ENCODE data around the gene GNB3. TPM values are rescaled to one million over a fixed set of nuclear protein-coding genes. Genes with fewer than 3 reads are reported as not detected.
A peak's percentile ranks its signal among the peaks of the same experiment; 100 is the strongest.

The GNB3 gene
- total RNA-seq, 1 donor from 2014 or later: 5.8 TPM

DNA sequence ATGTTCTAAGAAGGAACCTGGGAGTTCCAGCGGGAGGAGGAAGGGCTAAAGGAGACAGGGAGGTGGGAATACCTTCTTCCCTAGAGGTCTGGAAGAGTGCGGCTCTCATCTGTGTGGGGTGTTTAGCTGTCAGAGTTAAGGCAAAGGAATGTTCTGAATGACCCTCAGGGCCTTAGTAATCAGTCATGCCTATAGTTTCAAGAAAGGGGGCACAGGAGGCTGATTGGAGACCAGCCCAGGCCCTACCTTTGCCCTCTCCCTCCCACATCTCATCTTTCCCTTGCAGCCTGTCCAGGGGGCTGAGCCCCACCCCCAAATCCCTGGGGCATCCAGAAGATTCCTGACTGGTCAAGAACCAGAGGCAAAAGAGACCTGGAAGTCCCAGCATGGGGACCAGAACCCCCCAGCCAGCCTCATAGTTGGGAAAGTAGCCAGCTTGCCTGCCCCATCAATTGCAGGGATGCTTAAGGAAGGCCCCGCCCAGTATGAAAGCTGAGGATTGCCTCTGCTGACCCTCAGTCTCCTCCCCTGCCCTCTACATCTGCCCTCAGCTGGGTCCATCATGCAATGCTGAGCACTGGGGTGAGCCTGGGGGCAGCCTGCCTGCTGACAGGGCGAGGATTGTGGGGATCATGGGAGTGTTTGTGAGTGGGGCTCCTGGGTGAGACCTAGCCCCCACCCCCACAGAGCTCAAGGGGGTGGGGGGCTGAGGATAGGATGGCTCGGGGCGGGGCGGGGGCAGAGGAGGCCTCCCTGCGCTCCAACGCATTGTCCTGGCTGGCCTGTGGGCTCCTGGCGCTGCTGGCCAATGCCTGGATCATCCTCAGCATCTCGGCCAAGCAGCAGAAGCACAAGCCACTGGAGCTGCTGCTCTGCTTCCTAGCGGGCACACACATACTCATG, 17.3 kb upstream of the GNB3 start:
- no peak for DNase-seq

GRCh38 chr12:6824085-6824775, 16.5 kb upstream of the GNB3 start:
- DNase-seq: no peak

- no peak for DNase-seq
These were observed 15.8 kb upstream of the GNB3 start for GRCh38 chr12:6824901-6825381.

DNA sequence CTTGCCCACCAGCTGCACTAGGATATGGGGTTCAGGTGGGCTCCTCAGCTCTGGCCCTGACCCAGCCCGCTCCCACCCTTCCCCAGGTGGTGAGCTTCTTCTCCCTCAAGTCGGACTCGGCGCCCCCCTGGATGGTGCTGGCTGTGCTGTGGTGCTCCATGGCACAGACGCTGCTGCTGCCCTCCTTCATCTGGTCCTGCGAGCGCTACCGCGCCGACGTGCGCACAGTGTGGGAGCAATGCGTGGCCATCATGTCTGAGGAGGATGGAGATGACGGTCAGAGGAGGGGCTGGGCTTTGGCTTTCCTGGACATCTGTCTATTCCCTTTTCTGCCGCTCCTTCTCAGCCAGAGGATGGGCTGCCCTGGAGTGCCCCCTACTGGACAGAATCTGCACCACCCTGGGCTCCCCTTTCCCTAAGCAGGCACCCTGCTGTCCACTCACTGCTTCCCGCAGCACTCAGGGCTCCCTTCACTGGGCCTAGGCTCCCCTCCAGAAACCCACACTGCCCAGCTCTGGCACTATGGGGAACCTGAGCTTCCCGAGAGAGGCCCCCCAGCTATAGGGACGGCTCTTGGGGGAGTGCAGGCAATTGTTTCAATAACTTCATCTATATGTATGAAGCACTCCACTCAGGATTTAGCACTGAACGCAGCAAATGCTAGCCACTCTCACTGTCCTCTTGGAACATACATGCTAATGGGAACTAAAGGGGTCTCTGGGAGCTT, 15.2 kb upstream of the GNB3 start:
- peak; percentile 95 for DNase-seq

GRCh38 chr12:6826125-6826733, 14.5 kb upstream of the GNB3 start:
- no peak for DNase-seq

DNA sequence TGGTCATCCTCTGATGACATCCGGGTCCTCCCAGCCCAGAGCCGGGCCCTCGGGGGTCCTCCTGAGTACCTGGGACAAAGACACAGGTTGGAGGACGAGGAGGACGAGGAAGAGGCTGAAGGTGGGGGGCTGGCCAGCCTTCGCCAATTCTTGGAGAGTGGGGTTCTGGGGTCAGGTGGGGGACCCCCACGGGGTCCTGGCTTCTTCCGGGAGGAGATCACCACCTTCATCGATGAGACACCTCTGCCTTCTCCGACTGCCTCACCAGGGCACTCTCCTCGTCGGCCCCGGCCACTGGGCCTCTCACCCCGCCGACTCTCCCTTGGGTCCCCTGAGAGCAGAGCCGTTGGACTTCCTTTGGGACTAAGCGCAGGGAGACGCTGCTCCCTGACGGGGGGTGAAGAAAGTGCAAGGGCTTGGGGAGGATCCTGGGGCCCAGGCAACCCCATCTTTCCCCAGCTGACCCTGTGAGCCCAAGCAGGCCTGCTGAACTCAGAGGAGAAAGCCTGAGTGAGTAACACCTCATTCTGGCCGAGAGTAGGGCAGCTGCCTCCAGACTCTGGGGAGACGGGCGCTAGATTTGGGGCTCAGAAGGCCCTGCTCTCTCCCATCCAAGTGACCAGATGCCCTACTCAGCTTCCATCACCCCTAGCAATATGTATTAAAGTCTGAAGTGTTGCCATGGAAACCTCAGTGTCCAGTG, 13.8 kb upstream of the GNB3 start:
- DNase-seq: no peak

- DNase-seq: peak; percentile 91
These were observed 13.3 kb upstream of the GNB3 start for GRCh38 chr12:6827437-6827911.

DNA sequence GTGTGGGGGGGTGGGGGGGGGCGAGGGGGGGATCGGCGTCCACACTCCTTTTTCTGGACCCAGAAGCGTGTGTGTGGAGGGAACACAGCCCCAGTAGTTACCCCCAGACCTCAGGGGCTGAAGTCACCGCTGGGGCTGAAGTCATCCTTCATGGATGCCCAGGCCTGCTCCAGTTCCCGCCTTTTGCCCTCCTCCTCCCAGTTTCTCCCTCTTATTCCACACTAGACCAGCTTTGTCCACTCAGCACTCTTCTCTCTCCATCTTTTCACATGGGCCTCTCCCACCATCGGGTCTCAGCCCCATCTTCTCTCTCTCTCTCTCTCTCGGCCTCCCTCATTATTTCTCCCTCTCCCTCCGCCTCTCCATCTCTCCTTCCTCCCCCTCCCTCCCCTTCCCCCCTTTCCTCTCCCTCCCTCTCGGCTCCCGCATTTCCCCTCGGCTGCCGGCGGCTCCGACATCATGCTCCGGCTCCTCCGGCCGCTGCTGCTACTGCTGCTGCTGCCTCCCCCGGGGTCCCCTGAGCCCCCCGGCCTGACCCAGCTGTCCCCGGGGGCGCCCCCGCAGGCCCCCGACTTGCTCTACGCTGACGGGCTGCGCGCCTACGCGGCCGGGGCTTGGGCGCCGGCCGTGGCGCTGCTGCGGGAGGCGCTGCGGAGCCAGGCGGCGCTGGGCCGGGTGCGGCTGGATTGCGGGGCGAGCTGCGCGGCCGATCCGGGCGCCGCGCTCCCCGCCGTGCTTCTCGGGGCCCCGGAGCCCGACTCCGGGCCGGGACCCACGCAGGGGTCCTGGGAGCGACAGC, 12.5 kb upstream of the GNB3 start, which contains the start of gene P3H3:
Gene P3H3 (plus strand): TSS at position 426 of the 799 bp plus-strand sequence. CDS start 34 bp downstream, at position 460.
- DNase-seq: peak; percentile 72

DNA sequence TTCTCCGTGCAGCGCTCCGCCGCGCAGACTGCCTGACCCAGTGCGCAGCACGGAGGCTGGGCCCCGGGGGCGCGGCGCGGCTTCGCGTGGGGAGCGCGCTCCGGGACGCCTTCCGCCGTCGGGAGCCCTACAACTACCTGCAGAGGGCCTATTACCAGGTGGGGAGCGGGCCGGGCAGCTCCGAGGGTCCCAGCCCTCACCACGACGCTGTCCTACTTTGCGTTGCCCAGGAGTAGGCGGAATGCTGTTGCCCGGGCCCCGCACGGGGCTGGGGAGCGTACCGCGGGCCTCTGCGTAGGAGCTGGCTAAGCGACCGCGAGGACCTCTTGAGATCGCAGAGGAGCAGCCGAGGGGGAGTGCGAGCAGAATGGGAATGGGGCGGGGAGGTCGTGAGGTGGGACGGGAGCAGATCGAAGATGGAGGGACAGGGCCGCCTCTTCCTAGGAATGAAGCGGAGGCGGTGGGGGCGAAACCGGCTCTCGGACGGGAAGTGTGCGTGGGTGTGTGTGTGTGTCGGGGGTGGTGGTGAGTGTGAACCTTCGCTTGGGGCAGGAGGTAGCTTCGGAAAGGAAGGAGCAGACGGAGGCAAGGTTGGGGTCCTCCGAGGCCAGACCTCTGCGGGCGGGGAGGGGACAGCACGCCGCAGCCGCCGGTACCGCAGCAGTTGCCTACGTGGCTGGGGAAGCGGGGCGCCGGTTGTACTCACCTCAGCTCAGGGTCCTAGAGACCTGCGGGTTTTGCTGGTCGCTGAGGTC, 11.8 kb upstream of the GNB3 start:
- DNase-seq: peak; percentile 77

DNA sequence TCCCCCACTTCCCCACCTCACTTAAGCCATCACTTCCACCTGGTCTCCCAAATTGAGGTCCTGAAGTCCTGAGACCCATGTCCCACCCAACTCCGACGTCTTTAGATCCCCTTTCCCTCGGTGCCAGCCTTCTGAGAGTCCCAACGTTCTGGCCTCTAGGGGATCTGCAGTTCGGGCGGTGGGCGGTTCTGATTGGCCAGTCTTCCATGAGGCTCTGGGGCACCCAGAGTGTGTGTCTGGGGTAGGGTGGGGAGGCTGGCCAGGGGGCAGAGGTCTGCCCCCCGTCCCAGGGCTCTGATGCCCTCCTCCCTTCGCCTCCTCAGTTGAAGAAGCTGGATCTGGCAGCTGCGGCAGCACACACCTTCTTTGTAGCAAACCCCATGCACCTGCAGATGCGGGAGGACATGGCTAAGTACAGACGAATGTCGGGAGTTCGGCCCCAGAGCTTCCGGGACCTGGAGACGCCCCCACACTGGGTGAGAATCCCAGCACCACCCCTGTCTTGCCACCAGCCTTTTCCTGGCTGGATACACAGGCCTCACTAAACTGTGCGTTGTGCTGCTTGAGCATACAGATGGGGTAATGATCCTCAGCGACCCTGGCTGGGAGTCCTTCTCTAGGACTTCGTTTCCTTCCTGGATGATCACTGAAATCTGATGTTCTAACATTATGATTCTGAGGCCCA, 11.0 kb upstream of the GNB3 start:
- no peak for DNase-seq

DNA sequence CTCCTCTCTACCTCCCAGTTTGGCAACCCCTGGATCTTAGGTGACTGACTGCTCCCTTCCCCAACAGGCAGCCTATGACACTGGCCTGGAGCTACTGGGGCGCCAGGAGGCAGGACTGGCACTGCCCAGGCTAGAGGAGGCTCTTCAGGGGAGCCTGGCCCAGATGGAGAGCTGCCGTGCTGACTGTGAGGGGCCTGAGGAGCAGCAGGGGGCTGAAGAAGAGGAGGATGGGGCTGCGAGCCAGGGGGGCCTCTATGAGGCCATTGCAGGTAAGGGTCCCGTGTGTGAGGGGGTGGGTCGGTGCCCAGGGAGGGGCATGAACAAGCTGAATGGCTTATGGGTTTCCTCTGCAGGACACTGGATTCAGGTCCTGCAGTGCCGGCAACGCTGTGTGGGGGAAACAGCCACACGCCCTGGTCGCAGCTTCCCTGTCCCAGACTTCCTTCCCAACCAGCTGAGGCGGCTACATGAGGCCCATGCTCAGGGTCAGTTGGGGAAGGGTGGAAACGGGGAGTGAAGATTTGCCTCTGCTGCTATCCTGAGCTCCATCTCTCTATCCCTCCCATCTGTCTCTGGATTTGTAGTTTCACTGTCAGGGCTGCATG, 10.3 kb upstream of the GNB3 start:
- DNase-seq: no peak

- no peak for DNase-seq
These were observed 9.7 kb upstream of the GNB3 start for GRCh38 chr12:6830999-6831398.

DNA sequence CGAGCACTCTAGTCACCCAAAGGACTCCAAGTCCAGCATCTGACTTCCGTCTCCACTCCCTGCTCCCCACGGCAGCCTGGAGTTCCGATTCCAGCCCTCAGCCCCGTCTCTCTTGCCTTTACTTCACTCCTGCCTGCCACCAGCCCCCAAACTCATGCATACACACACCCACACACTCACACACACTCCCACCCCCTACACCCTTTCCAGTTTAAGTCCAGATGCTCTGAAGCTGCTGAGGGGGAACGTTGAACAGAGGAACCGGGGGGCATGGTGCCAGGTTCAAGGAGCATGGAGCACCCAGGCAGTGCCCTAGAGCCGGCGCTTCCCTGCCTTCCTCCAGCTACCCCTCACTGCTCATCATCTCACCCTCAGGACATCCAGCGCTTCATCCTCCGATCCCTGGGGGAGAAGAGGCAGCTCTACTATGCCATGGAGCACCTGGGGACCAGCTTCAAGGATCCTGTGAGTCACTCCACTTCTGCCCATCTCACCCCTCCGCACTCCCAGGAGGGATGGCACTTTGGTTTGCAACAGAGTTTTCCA, 9.2 kb upstream of the GNB3 start:
- no peak for DNase-seq

- no peak for DNase-seq
These were observed 8.6 kb upstream of the GNB3 start for GRCh38 chr12:6832125-6832524.

- no peak for DNase-seq
These were observed 7.4 kb upstream of the GNB3 start for GRCh38 chr12:6833189-6833890.

- no peak for DNase-seq
These were observed 6.5 kb upstream of the GNB3 start for GRCh38 chr12:6834254-6834653.

DNA sequence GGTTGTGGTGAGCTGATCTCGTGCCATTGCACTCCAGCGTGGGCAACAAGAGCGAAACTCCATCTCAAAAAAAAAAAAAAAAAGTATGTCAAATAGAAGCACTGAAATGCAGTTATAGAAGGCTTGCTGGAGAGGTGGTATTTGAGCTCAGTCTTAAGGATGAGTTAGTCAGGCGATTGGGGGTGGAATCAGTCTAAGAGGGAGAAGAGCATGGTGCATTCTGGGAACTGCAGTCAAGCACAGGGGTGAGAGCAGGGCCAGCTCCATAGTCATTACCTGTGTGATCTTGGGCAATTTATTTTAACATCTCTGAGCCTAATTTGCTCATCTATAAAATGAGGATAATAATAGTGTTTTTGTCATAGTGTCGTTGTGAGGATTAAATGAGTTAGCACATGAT, 5.9 kb upstream of the GNB3 start:
- DNase-seq: no peak

DNA sequence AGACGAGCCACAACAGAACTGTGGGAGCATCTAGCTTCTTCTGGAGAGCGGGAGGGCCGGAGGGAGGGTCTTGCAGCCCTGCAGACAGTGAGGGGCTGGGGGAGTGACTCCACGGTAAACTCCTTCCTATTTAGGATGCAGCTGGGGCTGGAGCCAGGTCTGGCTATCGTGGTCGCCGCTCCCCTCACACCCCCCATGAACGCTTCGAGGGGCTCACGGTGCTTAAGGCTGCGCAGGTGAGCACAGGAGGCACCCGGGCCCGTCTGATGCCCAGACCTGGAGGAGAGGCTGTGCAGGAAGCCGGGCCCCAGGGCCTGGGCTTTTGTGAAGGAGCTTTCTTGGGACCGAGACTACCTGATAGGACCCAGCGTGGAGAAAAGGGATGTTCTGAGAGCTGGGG, 3.9 kb upstream of the GNB3 start:
- DNase-seq: no peak
